GM18498 (cell line): ENCODE measurements around the gene IL22RA2.

ENCODE experiments used
- ATAC-seq: cut with Tn5 transposase; IDR thresholded peaks from one replicate; pipeline ENCODE4 v1.9.1; 2021; ENCODE audit warnings: mild to moderate bottlenecking, moderate library complexity; ENCODE audit not compliant: unreplicated experiment

Gene IL22RA2

DNA sequence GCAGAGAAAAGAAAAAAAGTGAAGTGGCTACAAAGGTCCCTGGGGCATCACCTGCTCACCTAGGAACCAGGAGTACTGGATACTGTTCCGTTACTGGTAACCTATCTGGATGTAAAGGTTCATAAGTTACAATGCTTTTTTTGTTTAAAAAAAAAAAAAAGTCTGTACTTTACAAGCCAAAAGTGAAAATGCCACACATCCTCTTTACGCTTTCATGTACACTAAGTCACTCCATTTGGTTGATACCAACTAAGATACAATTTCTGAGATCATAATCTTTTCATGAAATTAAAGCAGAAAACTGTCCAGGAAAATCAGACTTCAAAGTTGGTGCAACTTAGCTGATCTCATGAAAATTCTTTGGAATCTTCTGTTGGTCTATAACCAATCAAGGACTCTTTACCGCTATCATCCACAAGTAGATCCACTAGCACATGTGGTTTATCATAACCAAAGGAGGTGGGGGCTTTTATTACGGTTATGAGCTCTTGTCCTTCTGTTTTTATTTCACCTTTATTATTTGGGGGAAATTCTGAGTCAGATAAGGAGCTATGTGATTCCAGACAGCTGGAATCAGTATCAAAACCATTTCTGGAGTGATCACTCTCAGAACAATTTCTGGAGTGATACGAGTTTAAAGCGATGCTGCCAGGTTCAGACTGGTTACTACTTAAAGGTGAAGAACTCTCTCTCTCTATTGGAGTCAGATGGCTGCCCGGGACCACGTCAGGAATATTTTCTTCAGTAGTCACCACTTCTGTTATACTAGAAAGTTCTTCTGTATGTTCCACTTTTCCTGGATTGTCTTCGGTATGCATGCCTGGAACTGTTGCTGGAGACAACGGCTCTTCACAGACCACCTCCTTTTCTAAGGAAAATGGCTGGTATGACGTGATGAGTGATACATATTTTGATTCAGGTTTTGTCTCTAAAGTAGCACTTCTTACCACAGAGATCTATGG, 24.5 kb upstream of the IL22RA2 start:
- ATAC-seq, result no peak

- no peak for ATAC-seq
Measured at GRCh38 chr6:137193256-137194070, 20.0 kb upstream of the IL22RA2 start.

GRCh38 chr6:137192821-137193220, 19.4 kb upstream of the IL22RA2 start:
- ATAC-seq, result no peak

- no peak for ATAC-seq
Measured at GRCh38 chr6:137191670-137192069, 18.2 kb upstream of the IL22RA2 start.

GRCh38 chr6:137191236-137191635, 17.8 kb upstream of the IL22RA2 start:
- ATAC-seq, result no peak

DNA sequence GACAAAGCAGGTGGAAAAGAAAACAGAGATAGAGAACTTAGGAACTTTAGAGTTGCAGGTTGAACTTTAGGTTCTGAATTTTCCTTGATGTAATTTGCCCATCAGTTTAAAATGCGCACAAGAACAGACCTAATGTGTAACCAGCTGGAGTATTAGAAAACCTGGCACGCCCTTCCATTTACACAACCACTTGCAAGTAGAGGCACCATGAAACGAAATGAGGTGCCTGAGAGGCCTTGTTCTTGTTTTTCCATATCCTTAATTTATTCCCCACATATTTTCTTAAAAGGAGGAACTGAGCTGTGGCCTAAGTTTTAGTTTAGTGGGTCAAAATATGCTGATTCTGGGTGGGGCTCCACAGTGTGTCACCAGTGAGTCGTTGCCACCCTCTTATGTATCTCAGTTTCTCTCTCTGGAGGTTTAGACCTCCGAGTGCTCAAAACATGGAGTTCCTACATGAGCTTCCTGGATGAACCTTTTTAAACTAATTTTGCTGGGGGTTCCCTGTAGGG, 17.2 kb upstream of the IL22RA2 start:
- no peak for ATAC-seq

DNA sequence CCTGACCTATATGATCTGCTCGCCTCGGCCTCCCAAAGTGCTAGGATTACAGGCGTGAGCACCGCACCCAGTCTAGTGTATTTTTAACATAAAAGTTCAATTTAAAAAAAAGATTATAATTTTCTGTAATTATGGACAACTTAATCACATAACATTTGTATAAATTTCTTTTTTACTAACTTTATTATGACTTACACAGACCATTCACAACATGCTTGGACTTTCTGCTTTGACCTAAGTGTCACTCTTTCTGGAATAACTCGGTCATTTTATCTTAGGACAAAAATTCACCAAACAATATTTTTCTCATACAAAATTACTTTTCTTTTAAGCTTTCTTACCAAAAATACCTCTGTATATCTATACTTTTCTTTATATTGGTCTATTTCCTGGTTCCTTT, 15.4 kb upstream of the IL22RA2 start:
- ATAC-seq, result no peak

- no peak for ATAC-seq
Measured at GRCh38 chr6:137185290-137185689, 11.8 kb upstream of the IL22RA2 start.

DNA sequence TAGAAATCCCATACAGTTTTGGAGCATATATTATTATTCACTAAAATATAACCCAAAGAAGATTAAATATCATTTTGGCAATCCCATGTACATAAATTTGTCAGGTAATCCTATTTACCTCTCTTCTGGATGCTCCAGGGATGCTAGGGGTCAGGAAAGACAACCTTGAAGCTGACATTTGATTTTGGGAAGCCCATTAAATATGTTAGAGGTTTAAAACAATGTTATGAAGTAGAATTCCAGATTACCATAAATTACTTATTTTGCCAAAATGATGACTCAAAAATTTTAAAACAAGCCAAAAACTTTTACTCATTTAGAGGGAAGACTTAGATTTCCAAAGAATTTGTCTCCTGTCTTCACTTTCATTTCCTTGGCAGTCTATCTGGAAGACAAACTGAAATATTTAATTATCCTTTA, 9.2 kb upstream of the IL22RA2 start:
- ATAC-seq, result no peak

- ATAC-seq, result no peak
Measured at GRCh38 chr6:137181891-137182653, 8.6 kb upstream of the IL22RA2 start.

GRCh38 chr6:137177611-137178010, 4.2 kb upstream of the IL22RA2 start:
- ATAC-seq, result no peak

DNA sequence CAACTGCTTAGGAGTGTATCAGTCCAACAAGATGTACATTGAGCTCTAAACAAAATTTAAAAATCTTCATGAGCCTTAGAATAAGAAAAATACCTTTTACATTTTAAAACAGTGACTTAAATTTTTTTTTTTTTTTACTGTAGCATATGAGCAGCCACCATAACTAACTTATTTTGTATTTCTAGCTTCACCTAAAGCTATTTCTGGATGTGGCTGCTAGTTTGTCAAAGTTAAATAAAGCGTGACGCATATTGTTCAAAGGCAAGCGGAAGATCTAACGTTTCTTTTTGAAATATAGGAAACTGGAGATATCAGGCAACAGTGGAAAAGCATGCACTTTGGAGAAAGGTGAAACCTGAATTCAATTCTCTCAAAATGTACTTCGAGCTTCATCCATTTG, 3.3 kb upstream of the IL22RA2 start:
- ATAC-seq, result no peak

DNA sequence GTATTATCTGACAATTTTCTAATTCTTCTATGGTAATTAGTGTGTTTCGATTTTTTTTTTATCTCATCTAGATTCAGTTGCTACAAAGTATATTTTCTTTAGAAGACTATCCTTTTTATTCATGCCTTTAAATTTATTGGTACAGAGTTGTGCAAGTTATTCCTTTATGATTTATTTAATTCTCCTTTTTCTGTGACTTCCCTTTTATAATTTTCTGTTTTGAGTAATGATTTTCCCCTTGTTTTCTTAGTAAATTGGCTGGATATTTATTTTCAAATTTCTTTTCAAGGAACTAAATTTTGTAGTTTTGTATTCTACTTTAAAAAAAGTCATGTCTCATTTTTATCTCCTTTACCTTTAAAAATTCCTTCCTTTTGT, 2.4 kb upstream of the IL22RA2 start:
- ATAC-seq, result no peak

- no peak for ATAC-seq
Measured at GRCh38 chr6:137175157-137175867, 1.9 kb upstream of the IL22RA2 start.

- no peak for ATAC-seq
Measured at GRCh38 chr6:137172734-137173431, 561 bp downstream of the IL22RA2 start.

DNA sequence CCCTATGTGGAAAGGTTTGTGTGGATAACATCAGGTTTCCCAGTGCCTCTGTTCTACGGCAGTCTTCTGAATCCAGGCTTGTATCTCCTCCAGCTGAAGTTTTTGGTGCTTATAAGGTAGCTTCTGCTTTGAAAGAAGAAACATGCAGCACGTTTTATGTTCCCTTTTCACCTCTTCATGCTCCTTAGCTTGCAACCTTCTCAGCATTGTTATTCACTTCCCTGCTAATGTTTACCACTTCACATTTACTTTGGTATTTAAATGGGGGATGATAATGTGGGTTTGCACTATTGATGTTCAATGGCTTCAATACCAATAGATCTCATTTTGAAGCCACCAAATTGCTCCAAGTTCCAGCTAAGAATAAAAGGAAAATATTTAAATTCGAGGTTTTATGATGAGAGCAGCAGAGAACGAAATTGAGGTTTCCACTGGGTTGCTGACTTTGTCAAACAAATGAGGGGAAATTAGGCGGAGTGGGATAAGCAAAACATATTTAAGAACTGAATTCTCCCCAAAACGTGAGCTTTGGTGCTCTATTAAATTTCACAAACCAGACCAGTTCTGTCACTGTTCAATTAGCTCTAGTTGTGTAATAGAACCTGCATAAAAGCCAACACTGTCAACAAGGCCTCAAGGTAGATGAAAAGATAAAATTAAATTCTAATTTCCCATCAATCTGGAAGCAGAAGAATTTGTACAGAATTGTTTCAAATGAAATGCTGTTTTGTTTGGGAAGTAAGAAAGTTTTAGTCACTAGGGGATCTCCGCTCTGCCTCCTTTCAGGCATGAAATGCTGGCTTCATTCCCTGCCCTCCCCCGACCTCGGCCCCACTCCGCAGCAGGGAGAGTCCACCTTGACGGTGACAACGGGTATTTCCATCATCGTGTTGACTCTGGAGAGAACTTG, 1.4 kb downstream of the IL22RA2 start:
- ATAC-seq, result no peak

- ATAC-seq, result no peak
Measured at GRCh38 chr6:137171053-137171374, 2.4 kb downstream of the IL22RA2 start.

DNA sequence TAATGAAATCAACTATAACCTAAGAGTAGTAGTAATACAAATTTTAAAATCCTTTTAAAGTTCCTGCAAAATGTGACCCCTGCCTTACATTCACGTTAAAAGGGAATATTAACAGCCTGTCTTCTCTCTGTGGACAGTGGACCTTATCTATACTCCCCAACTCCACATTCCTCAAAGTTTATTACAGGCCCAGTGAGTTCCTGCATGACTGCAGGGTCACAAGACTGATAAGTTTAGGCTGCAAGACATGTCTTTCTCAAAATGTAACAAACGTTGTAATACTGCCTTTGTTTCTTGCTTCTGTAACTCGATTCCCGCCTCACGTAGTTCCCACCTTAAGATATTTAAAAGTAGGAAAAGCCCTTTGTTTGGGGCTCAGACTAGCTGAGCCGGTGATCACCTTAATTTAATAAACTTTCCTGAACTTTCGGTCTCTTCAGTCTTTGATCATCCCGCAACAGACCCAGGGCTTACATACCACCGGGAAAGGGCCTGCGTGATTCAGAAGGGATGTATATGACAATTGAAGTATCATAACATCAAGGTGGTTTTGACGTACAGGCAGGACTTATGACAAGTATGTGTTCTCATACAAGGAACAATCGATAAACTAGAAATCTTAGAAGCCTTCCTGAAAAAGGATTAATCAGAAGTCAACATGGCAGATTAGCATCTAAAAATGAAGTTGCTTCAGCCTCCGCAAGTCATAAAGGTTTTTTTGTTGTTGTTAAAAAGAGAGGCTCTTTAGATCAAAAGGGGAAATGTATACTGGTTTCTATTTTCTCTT, 3.0 kb downstream of the IL22RA2 start:
- ATAC-seq, result no peak
